Esophagus mucosa (tissue), 1 donor: ENCODE measurements around the gene PCGF6. TPM values are rescaled to one million over a fixed set of nuclear protein-coding genes. Genes with fewer than 3 reads are reported as not detected.
"Not testable (repeated sequence)": the region's sequence is repeated elsewhere in the genome, so short reads cannot be mapped to it uniquely, and the experiment has no call there.

Experiments used
- ATAC-seq: fragments of 200-7000 bp; cut with Tn5 transposase; one replicate; pipeline ENCODE4 v1.9.1; 2020
- total RNA-seq: library from RNA; stranded (reverse); gene quantifications from one replicate; pipeline ENCODE4 v1.2.4, GENCODE V29; 2023
- donor health status: DM: yes; HTN: yes; CAD: no.

PCGF6 gene
- 4.5 TPM for total RNA-seq

DNA sequence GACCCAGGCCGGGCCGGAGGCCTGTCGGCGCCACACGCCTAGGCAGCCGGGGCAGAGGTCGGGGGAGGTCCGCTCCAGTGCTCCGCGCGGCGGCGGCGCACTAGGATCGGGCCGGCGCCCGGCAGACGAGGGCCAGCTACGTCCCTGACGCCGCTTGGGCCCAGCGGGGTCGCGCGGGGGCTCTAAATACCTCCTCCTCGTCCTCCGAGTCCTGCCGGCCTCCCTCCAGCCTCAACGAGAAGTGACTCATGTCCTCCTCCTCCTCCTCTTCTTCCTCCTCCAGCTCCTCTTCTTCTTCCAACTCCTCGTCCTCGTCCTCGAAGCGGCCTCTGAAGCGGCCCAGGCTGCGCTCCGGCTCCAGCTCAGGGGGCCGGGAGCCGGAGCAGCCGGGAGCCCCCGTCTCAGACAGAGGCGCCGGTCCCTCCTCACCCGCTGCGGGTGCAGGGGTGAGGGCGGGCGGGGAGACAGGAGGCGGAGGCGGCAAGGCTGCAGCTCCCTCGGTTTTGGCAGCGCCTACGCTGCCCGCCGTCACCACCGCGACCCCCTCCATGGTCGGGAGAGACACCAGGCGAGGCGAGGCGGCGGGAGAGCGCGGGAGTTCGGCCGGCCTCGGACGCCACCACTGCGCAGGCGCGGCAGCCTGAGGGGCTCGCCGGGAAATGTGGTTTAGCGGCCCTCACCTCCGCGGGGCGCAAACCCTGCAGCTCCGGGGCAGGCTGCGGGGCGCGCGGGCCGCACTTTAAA is at the start of gene PCGF6:
Gene PCGF6 (minus strand): TSS at position 624 of the 744 bp plus-strand sequence. CDS start 74 bp downstream, at position 550.
- ATAC-seq: peak; percentile 80

- no peak for ATAC-seq
Measured at GRCh38 chr10:103397191-103397825, 46.4 kb upstream of the PCGF6 start.

DNA sequence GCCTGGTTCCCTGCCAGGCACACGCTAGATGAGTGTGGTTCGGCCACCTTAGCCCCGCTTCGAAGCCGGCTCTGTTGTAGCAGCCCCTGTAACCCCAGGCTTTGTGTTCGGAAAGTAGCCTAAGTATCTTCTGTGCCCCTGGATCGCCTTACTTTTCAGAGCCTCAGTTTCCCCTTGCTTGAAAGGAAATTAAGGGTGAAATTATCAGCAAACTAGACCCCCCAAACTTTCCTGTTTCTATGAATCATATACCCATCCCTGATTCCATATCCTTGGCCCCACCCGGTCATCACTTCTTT is 45.8 kb upstream of the PCGF6 start:
- no peak for ATAC-seq

GRCh38 chr10:103396067-103396788 is 45.3 kb upstream of the PCGF6 start, which contains the start of the genes ATP5MK and PDCD11:
ATP5MK (minus strand) TSS chr10:103396475; CDS start chr10:103392457, 4,018 bp downstream.
PDCD11 (plus strand) TSS chr10:103396626; CDS start chr10:103398427, 1,801 bp downstream.
- ATAC-seq: peak; percentile 100

- peak; percentile 4 for ATAC-seq
Measured at GRCh38 chr10:103395754-103396066, 44.8 kb upstream of the PCGF6 start.

DNA sequence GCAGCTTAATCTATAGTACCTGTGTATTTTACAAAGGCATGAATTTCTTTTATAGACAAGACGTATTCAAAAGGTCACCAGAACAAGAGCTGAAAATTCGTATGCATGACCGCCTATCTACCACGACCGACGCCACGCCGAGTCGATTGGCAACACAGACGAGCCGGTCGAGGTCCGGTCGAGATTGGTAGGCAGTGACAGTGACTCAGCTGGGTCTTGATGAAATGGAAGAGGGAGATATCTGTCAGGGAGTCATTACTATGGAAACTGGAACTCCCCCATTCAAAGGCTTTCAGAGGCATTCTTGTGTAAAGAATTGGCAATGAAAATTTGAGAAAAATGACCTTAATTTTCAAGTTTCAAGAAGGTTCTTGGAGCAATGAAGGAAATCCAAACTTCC is 43.2 kb upstream of the PCGF6 start:
- no peak for ATAC-seq

GRCh38 chr10:103382769-103383168 is 31.8 kb upstream of the PCGF6 start:
- no peak for ATAC-seq

DNA sequence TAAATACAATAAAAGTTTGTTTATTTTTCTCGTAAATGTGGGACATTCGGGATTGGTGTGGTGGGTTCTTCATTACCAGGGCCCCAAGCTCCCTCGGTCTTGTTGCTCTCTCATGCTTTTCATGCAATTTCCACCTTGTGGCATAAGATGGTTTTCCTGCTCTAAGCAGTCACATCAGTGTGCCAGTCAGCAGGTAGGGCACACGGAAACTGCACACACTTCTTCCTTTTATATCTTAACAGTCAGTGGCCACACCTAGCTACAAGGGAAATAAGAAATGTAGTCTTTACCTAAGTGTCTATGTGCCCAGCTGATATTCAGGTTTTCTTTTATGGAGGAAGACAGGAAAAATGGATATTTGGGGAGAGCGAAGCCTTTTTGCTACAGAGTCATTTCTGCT is 23.3 kb upstream of the PCGF6 start:
- no peak for ATAC-seq

DNA sequence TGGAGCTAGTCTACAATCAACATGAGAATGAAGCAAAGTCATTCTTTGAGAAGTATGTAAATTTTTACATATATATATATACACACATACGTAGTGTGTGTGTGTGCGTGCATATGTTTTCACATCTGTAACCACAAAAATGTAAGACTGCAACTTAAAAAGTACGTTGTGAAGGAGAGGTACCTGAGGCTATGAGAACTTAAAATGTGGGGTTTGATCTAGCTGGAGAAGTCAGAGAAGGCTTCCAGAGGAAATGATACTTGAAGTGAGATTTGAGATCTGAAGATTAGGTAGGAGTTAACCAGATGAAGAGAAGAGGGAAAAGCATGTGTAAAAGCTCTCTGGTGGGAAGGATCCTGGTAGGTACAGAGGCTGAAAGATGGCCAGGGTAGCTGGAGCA is 22.6 kb upstream of the PCGF6 start:
- ATAC-seq: no peak

GRCh38 chr10:103367782-103368518 is 17.0 kb upstream of the PCGF6 start, which contains the start of gene TAF5:
TAF5 (plus strand) TSS chr10:103367976; CDS start chr10:103367990, 14 bp downstream.
- ATAC-seq: peak; percentile 93

GRCh38 chr10:103367379-103367781 is 16.4 kb upstream of the PCGF6 start:
- ATAC-seq: no peak

- ATAC-seq: peak; percentile 82
Measured at GRCh38 chr10:103360791-103361190, 9.9 kb upstream of the PCGF6 start.

DNA sequence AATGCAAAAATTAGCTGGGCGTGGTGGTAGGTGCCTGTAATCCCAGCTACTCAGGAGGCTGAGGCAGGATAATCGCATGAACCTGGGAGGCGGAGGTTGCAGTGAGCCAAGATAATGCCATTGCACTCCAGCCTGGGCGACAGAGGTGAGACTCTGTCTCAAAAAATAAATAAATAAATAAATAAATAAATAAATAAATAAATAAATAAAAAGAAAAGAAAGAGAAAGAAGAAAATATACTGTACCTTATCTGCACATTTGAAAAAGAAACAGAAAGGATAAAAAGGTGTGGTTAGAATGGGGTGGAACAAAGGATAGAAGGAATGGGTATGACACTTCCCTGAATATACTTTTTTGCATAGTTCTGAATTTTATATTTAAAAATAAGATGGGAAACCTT is 8.6 kb upstream of the PCGF6 start:
- ATAC-seq: not testable (repeated sequence)

DNA sequence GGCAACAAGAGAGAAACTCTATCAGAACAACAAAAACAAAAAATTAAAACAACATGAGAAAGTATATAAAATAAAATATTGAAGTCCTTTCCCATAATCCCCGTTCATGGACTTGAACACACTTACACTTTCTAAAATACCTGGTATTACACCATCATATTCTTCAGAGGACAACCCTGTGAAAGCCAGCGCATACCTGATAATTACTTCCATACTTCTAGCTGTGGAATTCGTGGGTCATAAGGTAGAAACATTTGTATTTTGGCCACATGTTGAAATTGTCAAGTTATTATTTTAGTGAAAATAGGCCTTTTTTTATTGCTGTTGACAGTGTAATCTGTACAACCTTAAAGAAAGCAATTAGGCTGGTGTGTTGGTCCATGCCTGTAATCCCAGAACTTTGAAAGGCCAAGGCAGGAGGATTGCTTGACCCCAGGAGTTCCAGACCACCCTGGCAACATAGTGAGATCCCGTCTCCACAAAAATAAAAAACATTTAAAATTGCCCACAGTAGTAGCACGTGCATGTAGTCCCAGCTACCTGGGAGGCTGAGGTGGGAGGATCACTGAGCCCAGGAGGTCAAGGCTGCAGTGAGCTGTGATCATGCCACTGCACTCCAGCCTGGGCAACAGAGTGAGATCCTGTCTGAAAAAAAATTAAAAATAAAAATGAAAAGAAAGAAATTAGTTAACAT is 5.1 kb upstream of the PCGF6 start:
- no peak for ATAC-seq

GRCh38 chr10:103354567-103354966 is 3.6 kb upstream of the PCGF6 start:
- not testable (repeated sequence) for ATAC-seq

- no peak for ATAC-seq
Measured at GRCh38 chr10:103353281-103353680, 2.3 kb upstream of the PCGF6 start.

DNA sequence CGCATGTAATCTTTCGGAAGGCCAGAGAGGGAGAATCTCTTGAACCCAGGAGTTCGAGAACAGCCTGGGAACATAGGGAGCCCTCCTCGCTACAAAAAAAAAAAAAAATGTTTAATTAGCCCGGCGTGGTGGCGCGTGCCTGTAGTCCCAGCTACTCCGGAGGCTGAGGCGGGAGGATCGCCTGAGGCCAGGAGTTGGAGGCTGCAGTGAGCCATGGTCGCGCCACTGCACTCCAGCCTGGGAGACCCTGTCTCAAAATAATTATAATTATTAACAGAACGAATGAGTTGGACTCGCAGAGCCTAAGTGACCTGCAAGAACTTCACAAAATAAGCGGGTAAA is 794 bp downstream of the PCGF6 start:
- no peak for ATAC-seq

GRCh38 chr10:103336370-103336769 is 14.6 kb downstream of the PCGF6 start:
- ATAC-seq: no peak

DNA sequence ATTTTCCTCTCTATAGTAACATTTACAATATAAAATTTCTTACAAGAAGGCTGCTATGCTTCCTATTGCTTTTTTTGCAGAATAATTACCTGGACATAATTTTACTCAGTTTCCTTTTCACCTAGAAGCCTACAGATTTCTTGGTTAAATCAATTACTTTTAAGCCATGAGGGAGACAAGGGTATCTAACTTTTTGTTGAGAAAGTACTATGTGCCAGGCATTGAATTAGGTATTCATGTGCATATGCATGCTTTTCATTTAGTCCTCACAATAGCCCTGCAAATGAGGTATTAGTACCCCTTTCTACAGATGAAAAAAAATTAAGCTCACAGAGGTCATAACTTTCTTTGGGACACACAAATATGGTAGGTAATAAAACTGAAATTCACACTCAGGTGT is 16.4 kb downstream of the PCGF6 start:
- ATAC-seq: no peak

- ATAC-seq: no peak
Measured at GRCh38 chr10:103333934-103334520, 16.9 kb downstream of the PCGF6 start.

DNA sequence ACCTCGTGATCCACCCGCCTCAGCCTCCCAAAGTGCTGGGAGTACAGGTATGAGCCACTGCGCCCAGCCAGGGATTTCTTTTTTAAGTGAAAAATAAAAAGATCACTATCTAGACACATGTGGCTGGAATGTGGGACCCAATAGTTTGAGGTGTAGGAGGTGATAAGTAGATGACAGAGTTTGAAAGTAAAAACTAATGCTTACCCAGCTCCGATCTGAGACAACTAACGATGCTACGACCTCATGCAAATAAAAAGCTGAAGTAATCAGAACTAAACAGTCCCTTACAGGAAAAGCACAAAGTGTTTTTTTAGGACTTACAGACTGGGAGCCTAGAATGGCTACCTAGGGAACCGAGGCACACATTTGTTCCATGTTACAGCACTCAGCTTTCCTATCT is 23.0 kb downstream of the PCGF6 start:
- no peak for ATAC-seq

DNA sequence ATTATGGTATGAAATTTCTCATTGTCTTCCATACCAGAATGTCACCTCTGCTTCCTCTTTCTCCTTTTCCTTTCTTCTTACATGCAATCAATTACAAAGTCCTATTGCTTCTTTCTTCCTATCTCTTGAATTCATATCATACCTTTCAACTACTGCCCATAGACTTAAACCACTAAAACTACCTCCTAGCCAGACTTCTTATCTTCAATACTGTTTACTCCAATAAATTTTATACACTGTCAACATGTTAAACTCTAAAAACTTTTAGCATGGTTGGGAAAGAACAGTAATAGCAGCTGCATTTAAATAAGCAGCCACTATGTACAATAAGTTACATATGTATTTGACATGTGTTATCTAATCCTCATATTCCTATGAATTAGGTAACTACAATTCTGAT is 34.9 kb downstream of the PCGF6 start:
- no peak for ATAC-seq
